ENCODE measurements around the gene AURKA.

AURKA gene

DNA sequence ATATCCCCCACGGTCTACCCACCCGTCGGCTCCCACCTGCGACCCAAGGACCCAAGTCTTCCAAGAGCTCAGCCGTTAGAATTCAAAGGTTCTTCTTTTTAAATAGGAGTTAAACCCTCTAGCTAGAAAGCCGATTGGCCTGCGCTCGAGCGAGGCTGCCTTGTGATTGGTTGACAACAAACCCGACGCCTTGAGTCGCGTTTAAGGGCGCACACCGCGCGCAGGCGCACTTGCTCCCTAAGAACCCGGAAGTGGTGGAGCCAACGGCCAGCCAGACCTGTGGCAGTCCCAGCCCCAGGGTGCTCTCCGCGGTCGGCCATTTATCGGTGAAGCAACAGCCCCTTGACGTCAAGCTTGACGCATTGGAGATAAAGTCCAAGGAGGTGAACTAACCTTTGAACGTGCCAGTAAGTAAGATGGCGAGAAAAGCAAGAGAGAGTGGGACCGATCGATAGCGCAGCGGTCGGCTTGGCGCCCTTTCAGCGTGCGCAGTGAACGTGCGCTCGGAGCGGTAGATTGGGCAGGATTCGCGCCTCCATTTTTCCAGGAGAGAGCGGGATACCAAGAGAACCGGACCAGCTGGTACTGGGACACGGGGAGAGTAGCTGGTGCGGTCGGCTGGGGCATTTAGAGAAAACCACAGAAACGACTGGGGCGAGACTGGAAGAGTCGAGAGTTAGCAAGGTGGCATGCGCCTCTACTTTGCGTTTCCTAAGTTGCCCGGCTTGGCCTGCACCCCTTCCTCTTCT, at the start of gene AURKA, which contains the start of gene CSTF1:
TSS of gene AURKA (minus strand) at position 84 of the 749 bp plus-strand sequence. CDS start 4,018 bp downstream, outside the sequence.
TSS of gene CSTF1 (plus strand) at position 514 of the 749 bp plus-strand sequence. CDS start 2,908 bp downstream, outside the sequence.
- peak; percentile 100 for DNase-seq

DNA sequence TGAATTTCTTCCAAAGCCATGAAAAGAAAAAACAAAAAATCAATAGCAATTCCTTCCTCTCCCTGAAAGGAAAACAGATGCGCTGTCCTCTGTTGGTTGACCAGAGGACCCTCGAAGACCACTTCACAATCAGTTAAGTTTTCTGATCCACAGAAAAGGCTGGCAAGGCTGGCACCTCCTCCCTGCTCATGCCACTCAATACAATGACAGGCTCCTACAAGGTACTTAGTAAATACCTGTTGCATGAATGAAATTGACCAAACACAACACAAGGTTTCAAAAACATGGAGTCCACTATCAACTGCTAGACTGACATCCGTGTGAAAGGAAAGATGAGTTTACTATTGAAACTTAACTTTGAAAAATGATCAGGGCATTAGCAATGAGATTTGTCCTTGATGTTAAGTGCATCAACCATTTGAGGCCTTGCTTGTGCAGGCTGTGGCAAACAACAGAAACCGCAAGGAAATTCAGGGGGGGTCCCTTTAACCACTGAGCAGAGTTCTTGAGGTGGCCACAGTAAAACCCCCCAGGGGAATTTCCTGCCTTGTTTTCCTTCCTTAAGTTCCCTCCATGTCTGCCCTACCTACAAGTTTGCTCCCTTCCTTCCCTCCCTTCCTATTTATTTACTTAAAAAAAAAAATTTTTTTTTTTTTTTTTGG, 48.5 kb upstream of the AURKA start:
- peak; percentile 63 for DNase-seq

- no peak for DNase-seq
These were observed 47.8 kb upstream of the AURKA start for GRCh38 chr20:56439771-56440291.

- no peak for DNase-seq
These were observed 46.3 kb upstream of the AURKA start for GRCh38 chr20:56438284-56438683.

DNA sequence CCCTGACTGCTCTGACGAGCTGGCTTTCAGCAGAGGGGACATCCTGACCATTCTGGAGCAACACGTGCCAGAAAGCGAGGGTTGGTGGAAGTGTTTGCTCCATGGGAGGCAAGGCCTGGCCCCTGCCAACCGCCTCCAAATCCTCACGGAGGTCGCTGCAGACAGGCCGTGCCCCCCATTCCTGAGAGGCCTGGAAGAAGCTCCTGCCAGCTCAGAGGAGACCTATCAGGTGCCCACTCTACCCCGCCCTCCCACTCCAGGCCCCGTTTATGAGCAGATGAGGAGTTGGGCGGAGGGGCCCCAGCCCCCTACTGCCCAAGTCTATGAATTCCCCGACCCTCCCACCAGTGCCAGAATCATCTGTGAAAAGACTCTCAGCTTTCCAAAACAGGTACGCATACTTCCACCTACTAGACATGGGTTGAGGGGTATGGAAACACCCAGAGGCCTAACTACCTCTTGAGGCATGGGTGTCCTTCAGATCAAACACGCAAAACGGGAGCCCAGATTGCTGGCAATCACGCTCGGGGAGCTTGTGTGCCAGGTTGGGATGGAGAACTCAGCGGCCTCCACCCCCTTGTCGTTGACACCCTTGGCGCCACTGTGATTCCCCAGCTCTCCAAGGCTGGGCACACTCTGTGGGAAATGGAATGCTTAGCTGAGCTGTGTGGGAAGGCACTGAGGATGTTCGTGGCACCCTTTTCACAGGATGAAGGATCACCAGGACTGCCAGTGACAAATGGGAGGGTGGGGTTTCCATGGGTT, 45.4 kb upstream of the AURKA start:
- DNase-seq = no peak

GRCh38 chr20:56433880-56434255, 41.9 kb upstream of the AURKA start:
- DNase-seq = no peak

GRCh38 chr20:56433221-56433879, 41.3 kb upstream of the AURKA start:
- DNase-seq = no peak

DNA sequence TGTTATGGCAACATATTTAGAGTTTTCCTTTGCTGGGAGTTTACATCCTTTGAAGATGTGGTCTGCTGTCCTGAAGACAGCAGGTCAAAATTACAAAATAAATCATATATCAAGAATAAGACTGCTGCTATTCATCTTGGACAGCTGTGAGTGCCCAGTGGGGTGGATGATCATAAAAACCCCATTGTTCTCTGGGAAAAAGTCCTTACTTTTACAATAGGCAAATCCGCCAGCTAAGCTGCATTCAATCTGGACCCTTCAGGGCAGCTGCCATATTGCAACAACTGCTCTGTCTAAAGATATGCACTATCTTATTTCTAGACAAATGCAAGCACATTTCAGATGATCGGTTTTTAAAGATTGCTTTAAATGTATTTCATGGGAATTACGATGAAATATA, 39.5 kb upstream of the AURKA start:
- no peak for DNase-seq

DNA sequence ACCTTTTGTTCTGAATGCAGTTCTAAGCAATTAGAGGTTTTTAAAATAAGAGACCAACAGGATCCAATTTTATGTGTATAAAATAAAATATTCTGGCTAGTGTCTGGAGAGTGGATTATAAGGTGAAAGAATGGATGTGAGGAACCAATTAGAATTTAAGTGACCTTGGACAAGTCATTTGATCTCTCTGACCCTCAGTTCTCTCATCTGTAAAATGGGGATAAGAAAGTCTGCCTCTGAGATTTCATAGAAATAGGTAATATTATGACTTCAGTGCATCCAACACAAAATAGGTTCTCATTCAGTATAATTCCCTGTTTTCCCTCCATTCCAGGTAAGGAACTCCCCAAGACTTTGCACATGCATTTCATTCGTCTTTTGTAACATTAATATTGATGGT, 38.9 kb upstream of the AURKA start:
- DNase-seq = no peak

DNA sequence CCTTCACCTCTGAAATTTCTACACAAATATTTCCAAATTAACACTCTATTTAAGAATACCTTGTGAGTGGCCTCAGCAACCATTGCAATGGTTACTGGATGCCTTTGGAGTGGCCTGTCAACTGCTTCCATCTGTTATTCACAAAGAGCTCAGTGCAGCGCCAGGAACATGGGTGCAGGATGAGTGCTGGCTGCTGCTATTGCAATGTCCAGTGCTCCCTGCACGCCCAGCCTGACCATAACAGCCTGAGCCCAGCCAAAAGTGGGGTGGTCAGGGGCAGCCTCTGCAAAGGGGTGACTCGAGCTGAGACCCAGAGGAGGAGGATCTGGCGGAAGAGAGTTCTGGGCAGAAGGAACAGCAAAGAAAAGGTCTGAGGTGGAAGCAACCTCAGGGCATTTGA, 38.4 kb upstream of the AURKA start:
- no peak for DNase-seq

DNA sequence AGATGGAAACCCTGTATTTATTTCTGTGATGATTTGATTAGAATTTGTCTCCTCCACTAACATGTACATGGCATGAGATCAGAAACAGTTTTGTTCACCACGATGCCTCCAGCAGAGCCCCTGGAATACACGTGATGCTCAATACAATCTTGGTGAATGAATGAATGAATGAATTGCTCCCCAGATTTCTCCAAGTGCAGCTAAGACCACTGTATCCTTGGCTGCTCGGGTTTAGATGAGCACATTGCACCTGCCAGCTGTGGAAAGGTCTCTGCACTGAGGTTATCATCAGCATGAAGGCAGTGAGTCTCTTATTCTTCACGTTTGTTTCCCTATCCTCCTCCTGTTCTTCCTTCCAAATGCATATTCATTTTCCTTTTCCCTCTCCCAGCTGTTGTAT, 37.9 kb upstream of the AURKA start:
- no peak for DNase-seq

GRCh38 chr20:56429502-56429901, 37.5 kb upstream of the AURKA start:
- DNase-seq = peak; percentile 59

GRCh38 chr20:56428881-56429280, 36.9 kb upstream of the AURKA start:
- DNase-seq = no peak

- DNase-seq = no peak
These were observed 36.4 kb upstream of the AURKA start for GRCh38 chr20:56428410-56428809.

DNA sequence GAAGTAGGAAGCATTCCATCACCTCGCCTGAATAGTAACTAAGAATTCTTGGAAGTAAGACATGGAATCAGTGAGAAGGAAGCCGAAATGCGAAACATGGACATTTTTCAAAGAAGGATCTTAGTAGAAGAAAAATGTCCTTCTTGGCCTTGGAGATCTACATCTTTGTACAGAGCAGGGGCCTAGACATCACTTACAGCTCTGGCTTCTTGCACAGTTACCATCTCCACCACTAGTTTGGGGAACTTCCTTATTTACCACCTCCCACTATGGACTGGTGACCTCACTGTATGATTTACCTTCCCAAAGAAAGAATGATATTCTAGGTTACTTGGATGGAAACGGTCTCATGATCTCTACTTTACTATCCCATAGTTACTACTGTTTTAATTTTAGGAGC, 35.8 kb upstream of the AURKA start:
- DNase-seq = no peak

- DNase-seq = no peak
These were observed 34.9 kb upstream of the AURKA start for GRCh38 chr20:56426926-56427325.

- DNase-seq = no peak
These were observed 34.0 kb upstream of the AURKA start for GRCh38 chr20:56426026-56426425.

DNA sequence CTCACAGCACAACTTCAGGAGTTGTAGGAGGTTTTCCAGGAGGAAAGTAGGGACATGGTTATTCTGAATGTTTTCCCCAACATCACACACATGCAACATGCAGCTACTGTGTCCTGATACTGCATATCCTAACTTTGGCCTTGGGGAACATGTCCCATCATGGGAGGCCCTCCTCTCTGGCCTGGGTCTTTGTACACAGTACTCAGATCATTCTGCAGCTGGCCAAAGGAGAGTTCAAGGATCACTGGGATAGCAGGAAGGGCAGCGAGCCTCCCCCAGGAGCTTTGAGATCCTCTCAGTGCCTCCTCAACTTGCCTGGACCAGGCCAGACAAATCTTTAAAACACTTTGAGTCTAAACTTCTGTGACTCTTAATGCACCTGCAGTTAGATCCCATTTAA, 32.9 kb upstream of the AURKA start:
- DNase-seq = no peak

GRCh38 chr20:56423886-56424285, 31.9 kb upstream of the AURKA start:
- DNase-seq = no peak

GRCh38 chr20:56423211-56423610, 31.2 kb upstream of the AURKA start:
- DNase-seq = no peak

DNA sequence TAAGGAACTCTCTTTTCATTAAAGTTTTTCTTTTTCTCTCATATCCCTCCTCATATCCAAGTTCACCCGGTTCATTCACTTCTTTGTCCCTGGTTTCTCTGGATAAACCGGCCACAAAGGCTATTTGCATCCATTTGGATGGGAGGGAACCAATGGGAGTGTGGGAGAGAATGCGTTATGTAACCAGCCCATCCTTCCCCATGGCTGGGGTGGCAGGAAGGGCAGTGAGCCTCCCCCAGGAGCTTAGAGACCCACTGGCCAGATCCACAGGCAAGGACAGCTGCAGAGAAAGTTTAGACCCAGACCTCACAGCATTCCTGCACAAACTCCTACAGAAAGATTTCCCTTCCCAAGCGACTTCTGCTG, 30.8 kb upstream of the AURKA start:
- no peak for DNase-seq

GRCh38 chr20:56422076-56422823, 30.2 kb upstream of the AURKA start:
- DNase-seq = no peak
